Activated CD4-positive, alpha-beta T cell treated with anti-CD3 and anti-CD28 coated beads, Interleukin-2, amount 10 ng/mL, durations not matched to agents 7 days and 5 days (primary cell): ENCODE results near the gene TEX53. TPM values are rescaled to one million over a fixed set of nuclear protein-coding genes. Genes with fewer than 3 reads are reported as not detected.
A peak's percentile ranks its signal among the peaks of the same experiment; 100 is the strongest.

Experiments
- CTCF ChIA-PET: fragments of 350-600 bp; sonication (Branson Sonifier 250); formaldehyde crosslinking; loops from one replicate; lab custom pipeline; 2021; ENCODE audit warnings: antibody characterized with exemption; lab: Charles Lee
- POLR2A ChIA-PET: fragments of 350-600 bp; sonication (Branson Sonifier 250); formaldehyde crosslinking; loops from one replicate; lab custom pipeline; 2021; ENCODE audit warnings: antibody characterized with exemption; lab: Charles Lee
- DNase-seq: peaks from one replicate; pipeline ENCODE4 v3.0.0-alpha.2; 2020
- H3K27ac Mint-ChIP-seq: one replicate; pipeline ENCODE4 v1.8.0; 2021; ENCODE audit warnings: mild to moderate bottlenecking, moderate library complexity, mixed read lengths
- H3K27me3 Mint-ChIP-seq: one replicate; pipeline ENCODE4 v1.8.0; 2021; ENCODE audit warnings: mixed read lengths
- H3K36me3 Mint-ChIP-seq: one replicate; pipeline ENCODE4 v1.8.0; 2021; ENCODE audit warnings: low read depth, mixed read lengths
- H3K4me1 Mint-ChIP-seq: one replicate; pipeline ENCODE4 v1.8.0; 2021; ENCODE audit warnings: mixed read lengths
- H3K4me3 Mint-ChIP-seq: one replicate; pipeline ENCODE4 v1.8.0; 2021; ENCODE audit warnings: mild to moderate bottlenecking, moderate library complexity, mixed read lengths
- H3K9me3 Mint-ChIP-seq: one replicate; pipeline ENCODE4 v1.8.0; 2021; ENCODE audit warnings: mixed read lengths
- total RNA-seq, 2 experiments: library from RNA; stranded (reverse); gene quantifications; one replicate each; pipeline ENCODE4 v1.2.3, GENCODE V29; 2021

The TEX53 gene
- total RNA-seq, 2 experiments from 2014 or later, result not detected

DNA sequence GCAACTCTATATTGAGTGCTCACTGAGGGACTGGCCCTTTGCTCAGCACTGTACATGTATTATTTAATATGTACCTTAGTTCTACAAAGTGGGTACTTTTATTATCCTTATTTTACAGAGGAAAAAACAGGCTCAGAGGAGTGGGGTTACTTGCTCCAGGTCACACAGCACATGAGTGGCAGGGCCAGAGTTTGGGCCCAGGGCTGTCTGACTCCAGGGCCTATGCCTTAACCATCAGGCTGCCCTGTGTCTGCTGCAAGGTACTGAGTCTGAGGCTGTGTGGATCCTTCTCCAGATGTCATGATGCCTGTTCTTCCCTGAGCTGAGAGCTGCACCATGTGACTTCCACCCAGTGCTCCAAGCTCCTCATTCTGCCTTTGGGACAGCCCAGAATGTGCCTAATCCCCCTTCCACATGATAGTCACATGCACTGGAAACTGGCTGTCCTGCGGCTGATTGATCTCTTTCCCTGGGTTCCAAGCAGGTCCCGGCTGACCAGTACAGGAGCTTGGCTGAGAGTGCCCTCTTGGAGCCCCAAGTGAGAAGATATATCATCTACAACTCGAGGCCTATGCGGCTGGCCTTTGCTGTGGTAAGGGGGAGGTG lies 31.1 kb downstream of the TEX53 start:
- Mint-ChIP-seq H3K27me3 (no peaks in the 10 kb centered on the region), H3K36me3 (peaks cover 55% of the 10 kb centered on the region), H3K27ac (no peak overlapping the region), H3K4me3 (no peak overlapping the region), H3K9me3 (no peaks in the 10 kb centered on the region), H3K4me1 (peaks cover 5% of the 10 kb centered on the region)
- ChIA-PET POLR2A (no interaction called here), CTCF (interaction anchor here (1.1 to 1.3 kb wide), 2 partner anchors 12 to 16 kb away, joined by 3 read pairs; no protein-coding TSS in a partner anchor)
- no peak for DNase-seq

- H3K27ac Mint-ChIP-seq, result no peak overlapping the region
Measured at GRCh38 chr9:114624677-114625076, 32.9 kb downstream of the TEX53 start.

GRCh38 chr9:114621975-114622609 lies 35.5 kb downstream of the TEX53 start:
- POLR2A ChIA-PET, result no interaction called here
- Mint-ChIP-seq H3K4me1 (peaks cover 25% of the 10 kb centered on the region), H3K27me3 (no peaks in the 10 kb centered on the region), H3K9me3 (no peaks in the 10 kb centered on the region), H3K27ac (no peak overlapping the region), H3K36me3 (peaks cover 54% of the 10 kb centered on the region), H3K4me3 (no peak overlapping the region)
- CTCF ChIA-PET, result interaction anchor here (1.1 to 1.8 kb wide), 4 partner anchors 11 to 300 kb away, joined by 3 to 5 read pairs (median 3); partner anchors contain the start of genes ATP6V1G1 and TMEM268
- DNase-seq, result no peak

More at GRCh38 chr9:114624677-114625076, 32.9 kb downstream of the TEX53 start:
- no peak for DNase-seq
- ChIA-PET CTCF (no interaction called here), POLR2A (interaction anchor here (1.0 kb wide), 1 partner anchor 33 kb away, joined by 3 read pairs; no protein-coding TSS in a partner anchor)
- no peak overlapping the region for H3K4me3 Mint-ChIP-seq
- peaks cover 11% of the 10 kb centered on the region for H3K4me1 Mint-ChIP-seq
- H3K27me3 Mint-ChIP-seq, result no peaks in the 10 kb centered on the region
- H3K36me3 Mint-ChIP-seq, result peaks cover 50% of the 10 kb centered on the region
- no peaks in the 10 kb centered on the region for H3K9me3 Mint-ChIP-seq

- DNase-seq, result no peak
- CTCF ChIA-PET, result interaction anchor here (1.1 kb wide), 1 partner anchor 32 kb away, joined by 3 read pairs; no protein-coding TSS in a partner anchor
- no peaks in the 10 kb centered on the region for H3K9me3 Mint-ChIP-seq
- peaks cover 54% of the 10 kb centered on the region for H3K36me3 Mint-ChIP-seq
- peaks cover 30% of the 10 kb centered on the region for H3K4me1 Mint-ChIP-seq
- no peak overlapping the region for H3K4me3 Mint-ChIP-seq
- no peaks in the 10 kb centered on the region for H3K27me3 Mint-ChIP-seq
- POLR2A ChIA-PET, result interaction anchor here (0.6 kb wide), 1 partner anchor 9 kb away, joined by 3 read pairs; no protein-coding TSS in a partner anchor
- peak overlapping the region; percentile 2 for H3K27ac Mint-ChIP-seq
Measured at GRCh38 chr9:114621561-114621960, 36.0 kb downstream of the TEX53 start.

DNA sequence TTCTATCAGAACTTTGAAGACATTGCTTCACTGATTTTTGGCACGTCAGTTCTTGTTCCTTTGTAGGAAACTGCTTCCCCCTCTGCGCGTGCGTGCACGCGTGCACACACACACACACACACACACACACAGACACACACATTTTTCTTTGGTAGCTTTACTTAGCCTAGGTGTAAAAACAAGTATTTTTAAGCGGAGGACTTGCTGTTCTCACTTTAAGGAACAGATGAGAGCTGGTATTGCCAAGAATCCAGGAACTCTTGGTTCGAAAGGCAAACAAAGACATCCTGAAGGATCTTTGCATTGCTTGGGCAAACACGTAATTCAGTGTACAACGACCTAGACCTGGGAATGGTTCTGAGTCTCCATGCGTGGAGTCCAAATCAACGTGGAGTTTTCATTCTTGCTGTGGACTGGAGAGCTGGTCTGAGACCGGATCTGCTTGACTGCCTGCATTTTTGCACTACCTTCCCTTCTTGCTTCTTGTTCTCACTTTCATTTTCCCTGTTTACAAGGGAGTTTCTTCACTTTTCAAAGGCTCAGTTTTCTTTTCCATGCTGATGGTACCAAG lies 38.3 kb downstream of the TEX53 start:
- CTCF ChIA-PET, result interaction anchor here (0.6 to 0.9 kb wide), 2 partner anchors 20 to 26 kb away, joined by 3 to 5 read pairs; no protein-coding TSS in a partner anchor
- no peaks in the 10 kb centered on the region for H3K9me3 Mint-ChIP-seq
- peaks cover 54% of the 10 kb centered on the region for H3K36me3 Mint-ChIP-seq
- peaks cover 43% of the 10 kb centered on the region for H3K4me1 Mint-ChIP-seq
- peak; percentile 24 for DNase-seq
- H3K27me3 Mint-ChIP-seq, result no peaks in the 10 kb centered on the region
- peak overlapping the region; percentile 73 for H3K4me3 Mint-ChIP-seq
- peak overlapping the region; percentile 93 for H3K27ac Mint-ChIP-seq
- POLR2A ChIA-PET, result no interaction called here

DNA sequence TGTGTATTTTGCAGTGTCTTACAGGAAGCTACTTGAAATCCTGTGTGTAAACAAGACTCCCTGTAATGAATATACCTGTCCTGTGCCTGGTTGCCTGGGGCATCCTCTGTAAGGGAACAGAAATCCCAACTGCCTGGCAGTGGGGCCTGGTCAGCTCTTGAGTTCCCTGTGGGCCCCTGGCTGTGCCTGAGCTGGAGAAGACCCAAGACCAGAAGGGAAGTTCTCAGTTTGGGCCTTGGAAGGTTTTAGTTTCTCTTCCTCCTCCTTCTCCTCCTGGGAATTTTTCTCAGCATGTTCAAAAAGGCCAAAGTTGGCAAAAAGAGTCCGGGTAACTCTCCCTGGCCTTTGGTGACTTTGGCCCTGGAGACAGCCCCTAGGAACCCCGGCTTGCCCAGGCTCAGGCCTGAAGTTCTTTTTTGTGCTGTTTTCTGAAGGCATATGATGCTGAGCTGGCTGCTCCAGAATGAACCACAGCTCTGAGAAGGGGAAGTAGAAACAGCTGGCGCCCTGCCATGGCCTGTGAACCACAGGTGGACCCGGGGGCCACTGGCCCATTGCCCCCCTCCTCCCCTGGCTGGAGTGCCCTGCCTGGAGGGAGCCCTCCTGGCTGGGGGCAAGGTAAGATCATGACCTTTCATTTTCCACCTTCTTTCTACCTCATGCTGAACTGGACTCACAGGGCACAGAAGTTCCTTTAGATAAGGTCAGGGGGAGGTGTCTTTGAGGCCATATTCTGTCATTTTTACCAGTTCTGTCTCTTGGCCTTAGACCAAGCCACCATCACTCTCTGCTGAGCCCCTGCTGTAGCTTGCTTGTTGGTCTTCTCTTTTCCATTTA lies 40.7 kb downstream of the TEX53 start:
- peak overlapping the region; percentile 37 for H3K4me3 Mint-ChIP-seq
- peaks cover 65% of the 10 kb centered on the region for H3K4me1 Mint-ChIP-seq
- peak overlapping the region; percentile 93 for H3K27ac Mint-ChIP-seq
- DNase-seq, result peak; percentile 13
- no peaks in the 10 kb centered on the region for H3K27me3 Mint-ChIP-seq
- H3K9me3 Mint-ChIP-seq, result no peaks in the 10 kb centered on the region
- ChIA-PET CTCF (interaction anchor here (1.2 to 1.8 kb wide), 3 partner anchors 11 to 37 kb away, joined by 3 to 7 read pairs (median 6); no protein-coding TSS in a partner anchor), POLR2A (no interaction called here)
- H3K36me3 Mint-ChIP-seq, result peaks cover 55% of the 10 kb centered on the region

DNA sequence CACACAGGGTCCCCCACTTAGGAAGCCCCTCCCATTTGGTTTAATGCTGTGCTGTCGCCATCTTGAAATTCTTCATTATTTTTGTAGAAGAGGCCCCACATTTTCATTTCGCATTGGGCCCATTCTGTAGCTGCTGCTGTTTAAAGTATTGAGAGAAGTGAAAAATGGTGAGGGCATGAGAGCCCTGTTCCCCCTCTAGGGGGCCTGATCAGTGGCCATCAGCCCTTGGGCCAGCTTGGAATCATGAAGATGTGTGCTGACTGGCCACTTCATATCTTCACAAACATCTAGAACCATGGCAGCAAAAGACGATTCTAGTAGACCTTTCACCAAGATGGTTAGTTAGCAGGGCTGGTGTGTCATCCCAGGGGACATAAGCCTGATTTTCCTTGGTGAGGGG lies 43.2 kb downstream of the TEX53 start:
- Mint-ChIP-seq H3K36me3 (peaks cover 40% of the 10 kb centered on the region), H3K9me3 (no peaks in the 10 kb centered on the region), H3K27me3 (no peaks in the 10 kb centered on the region), H3K27ac (peak overlapping the region; percentile 46), H3K4me3 (no peak overlapping the region), H3K4me1 (peaks cover 66% of the 10 kb centered on the region)
- POLR2A ChIA-PET, result no interaction called here
- CTCF ChIA-PET, result interaction anchor here (0.6 to 1.5 kb wide), 4 partner anchors 9 to 392 kb away, joined by 3 to 4 read pairs (median 3); no protein-coding TSS in a partner anchor
- no peak for DNase-seq

DNA sequence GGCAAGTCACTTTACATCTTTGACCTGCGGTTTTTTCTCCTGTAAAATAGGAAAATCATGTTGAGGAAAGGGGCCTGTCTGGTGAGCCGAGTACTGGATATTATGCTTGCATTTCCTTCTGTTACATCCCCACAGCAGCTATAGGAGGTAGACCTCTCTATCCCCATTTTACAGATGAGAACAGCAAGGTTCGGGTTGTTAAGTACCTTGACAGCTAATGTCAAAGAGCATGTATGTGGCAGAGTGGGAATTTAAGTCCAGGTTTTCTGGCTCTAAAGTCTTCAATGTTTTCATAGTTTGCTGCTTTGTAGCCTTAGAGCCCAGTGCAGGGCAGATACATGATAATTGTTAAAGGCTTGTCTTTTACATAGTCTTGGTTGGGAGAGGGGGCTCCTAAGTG lies 43.7 kb downstream of the TEX53 start:
- H3K4me3 Mint-ChIP-seq, result peak overlapping the region; percentile 28
- CTCF ChIA-PET, result interaction anchor here (0.6 to 1.5 kb wide), 3 partner anchors 10 to 13 kb away, joined by 3 to 4 read pairs (median 3); no protein-coding TSS in a partner anchor

DNA sequence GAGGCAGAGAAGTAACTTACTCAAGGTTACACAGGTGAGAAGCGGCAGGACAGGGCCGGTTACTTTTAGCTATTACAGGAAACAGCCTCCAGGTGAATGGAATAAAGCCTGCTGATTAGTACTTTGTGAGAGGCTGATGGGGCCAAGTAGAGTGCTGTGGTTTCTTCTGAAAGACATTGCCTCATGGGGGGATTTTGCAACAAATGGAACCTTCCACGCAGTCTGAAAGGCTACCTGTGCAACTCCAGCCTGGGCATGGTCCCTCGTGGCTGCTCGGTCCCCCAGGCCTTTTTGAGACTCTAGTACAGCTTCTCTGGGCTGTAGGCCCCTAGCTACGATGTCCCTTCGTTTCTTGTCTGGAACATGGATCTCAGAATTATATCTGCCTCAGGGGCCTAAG lies 44.5 kb downstream of the TEX53 start:
- Mint-ChIP-seq H3K9me3 (no peaks in the 10 kb centered on the region), H3K27ac (peak overlapping the region; percentile 93), H3K4me1 (peaks cover 60% of the 10 kb centered on the region), H3K27me3 (no peaks in the 10 kb centered on the region), H3K4me3 (peak overlapping the region; percentile 75), H3K36me3 (peaks cover 27% of the 10 kb centered on the region)
- ChIA-PET POLR2A (no interaction called here), CTCF (interaction anchor here (1.5 to 4.3 kb wide), 3 partner anchors 11 to 40 kb away, joined by 3 to 23 read pairs (median 9); no protein-coding TSS in a partner anchor)
- no peak for DNase-seq

More for the DNA sequence above, 43.7 kb downstream of the TEX53 start:
- peaks cover 64% of the 10 kb centered on the region for H3K4me1 Mint-ChIP-seq
- POLR2A ChIA-PET, result no interaction called here
- no peaks in the 10 kb centered on the region for H3K9me3 Mint-ChIP-seq
- peaks cover 35% of the 10 kb centered on the region for H3K36me3 Mint-ChIP-seq
- peak overlapping the region; percentile 67 for H3K27ac Mint-ChIP-seq
- no peak for DNase-seq
- no peaks in the 10 kb centered on the region for H3K27me3 Mint-ChIP-seq

- Mint-ChIP-seq H3K4me3 (peak overlapping the region; percentile 75), H3K27me3 (no peaks in the 10 kb centered on the region), H3K9me3 (no peaks in the 10 kb centered on the region), H3K27ac (peak overlapping the region; percentile 93), H3K36me3 (peaks cover 28% of the 10 kb centered on the region), H3K4me1 (peaks cover 60% of the 10 kb centered on the region)
- DNase-seq, result no peak
- ChIA-PET POLR2A (interaction anchor here (0.6 kb wide), 1 partner anchor 9 kb away, joined by 3 read pairs; no protein-coding TSS in a partner anchor), CTCF (interaction anchor here (1.1 to 4.3 kb wide), 7 partner anchors 11 to 206 kb away, joined by 3 to 23 read pairs (median 5); no protein-coding TSS in a partner anchor)
Measured at GRCh38 chr9:114612272-114612923, 45.2 kb downstream of the TEX53 start.

DNA sequence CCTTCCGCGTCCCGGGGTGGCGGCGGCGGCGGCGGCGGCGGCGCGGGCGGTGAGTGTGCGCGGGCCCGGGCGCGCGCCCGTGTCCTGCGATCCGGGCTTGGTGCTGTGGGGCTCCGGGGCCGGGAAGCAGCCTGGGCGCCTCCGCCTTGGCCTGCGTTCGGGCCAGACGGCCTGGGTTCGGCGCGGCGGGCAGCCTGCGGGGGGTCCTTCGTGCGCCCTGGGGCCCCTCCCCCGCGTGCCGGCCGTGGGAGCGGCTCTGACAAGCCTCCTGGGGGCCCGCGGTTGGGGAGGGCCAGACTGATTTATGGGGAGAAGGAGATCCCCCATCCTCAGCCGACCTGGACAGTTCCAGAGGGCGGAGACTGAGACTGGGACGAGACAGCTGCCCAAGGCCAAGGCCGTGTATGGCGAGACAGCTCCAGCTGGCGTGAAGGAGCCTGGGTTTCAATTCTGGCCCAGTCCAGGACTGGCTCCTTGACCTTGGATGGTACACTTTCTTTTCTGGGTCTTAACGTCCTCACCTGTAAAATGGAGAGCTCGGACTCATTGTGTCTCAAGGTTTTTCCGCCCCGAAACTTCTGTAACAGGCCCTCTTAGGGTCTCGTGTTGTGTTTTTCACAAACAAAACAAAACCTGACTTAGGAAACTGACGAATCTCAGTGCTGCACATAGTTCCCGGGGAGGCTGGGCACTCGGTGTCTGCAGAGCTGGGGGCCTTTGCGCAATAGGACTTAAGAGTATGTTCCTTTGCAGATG lies 45.9 kb downstream of the TEX53 start:
- H3K27ac Mint-ChIP-seq, result peak overlapping the region; percentile 93
- POLR2A ChIA-PET, result interaction anchor here (0.6 kb wide), 1 partner anchor 9 kb away, joined by 3 read pairs; no protein-coding TSS in a partner anchor
- peak; percentile 30 for DNase-seq
- CTCF ChIA-PET, result interaction anchor here (1.1 to 4.3 kb wide), 6 partner anchors 12 to 206 kb away, joined by 3 to 23 read pairs (median 5); no protein-coding TSS in a partner anchor
- H3K9me3 Mint-ChIP-seq, result no peaks in the 10 kb centered on the region
- H3K4me3 Mint-ChIP-seq, result peak overlapping the region; percentile 75
- H3K27me3 Mint-ChIP-seq, result no peaks in the 10 kb centered on the region
- peaks cover 22% of the 10 kb centered on the region for H3K36me3 Mint-ChIP-seq
- peaks cover 54% of the 10 kb centered on the region for H3K4me1 Mint-ChIP-seq
